OCI-LY7 (cell line): ENCODE measurements around the gene EID2B. TPM values are rescaled to one million over a fixed set of nuclear protein-coding genes. Genes with fewer than 3 reads are reported as not detected.

Experiments used
- BruUV-seq: library from RNA; stranded (reverse); fragments of 400-500 nt; replicated peaks from 2 replicates; lab custom pipeline; 2021; lab: Mats Ljungman, UMichigan
- CTCF ChIA-PET: fragments of 300-600 bp; sonication (Branson Sonifier 250); formaldehyde crosslinking; loops from one replicate; lab custom pipeline; 2022; ENCODE audit warnings: antibody characterized with exemption; ENCODE audit not compliant: unreplicated experiment; lab: Charles Lee
- POLR2A ChIA-PET: fragments of 300-600 bp; sonication (Branson Sonifier 250); formaldehyde crosslinking; loops from one replicate; lab custom pipeline; 2022; ENCODE audit warnings: antibody characterized with exemption; lab: Charles Lee
- DNase-seq: peaks from one replicate; pipeline ENCODE4 v3.0.0-alpha.2; 2015; ENCODE audit warnings: low spot score
- H2AFZ ChIP-seq: fragments of 200-600 bp; sonication (generic), shearing (Covaris generic); 2 replicates; pipeline ENCODE4 v1.6.1; 2014; ENCODE audit warnings: mild to moderate bottlenecking, antibody characterized with exemption, low read length, moderate library complexity
- H3K27ac ChIP-seq: fragments of 200-600 bp; sonication (generic); 2 replicates; pipeline ENCODE4 v1.5.1; 2014; ENCODE audit warnings: mixed run types, low read depth, mild to moderate bottlenecking, moderate library complexity, low read length, inconsistent platforms; ENCODE audit not compliant: poor library complexity, severe bottlenecking
- H3K36me3 ChIP-seq: fragments of 200-600 bp; sonication (generic); 2 replicates; pipeline ENCODE4 v1.6.1; 2014; ENCODE audit warnings: mild to moderate bottlenecking, antibody characterized with exemption, low read length, moderate library complexity, mixed read lengths; ENCODE audit not compliant: insufficient read depth
- H3K4me1 ChIP-seq: fragments of 200-600 bp; sonication (generic); 2 replicates; pipeline ENCODE4 v1.5.1; 2014; ENCODE audit warnings: mild to moderate bottlenecking, low read length; ENCODE audit not compliant: insufficient read depth, poor library complexity, severe bottlenecking
- H3K4me2 ChIP-seq: fragments of 200-600 bp; sonication (generic); 2 replicates; pipeline ENCODE4 v1.6.1; 2014; ENCODE audit warnings: mild to moderate bottlenecking, low read length
- H3K4me3 ChIP-seq: fragments of 200-600 bp; sonication (generic); 2 replicates; pipeline ENCODE4 v1.5.1; 2014; ENCODE audit warnings: mild to moderate bottlenecking, low read depth, low read length; ENCODE audit not compliant: poor library complexity, severe bottlenecking
- H3K79me2 ChIP-seq: fragments of 200-600 bp; sonication (generic); 2 replicates; pipeline ENCODE4 v1.6.1; 2016; ENCODE audit warnings: low read depth, mild to moderate bottlenecking, low read length, moderate library complexity, mixed read lengths; ENCODE audit not compliant: insufficient read depth
- H3K9me2 ChIP-seq: fragments of 200-600 bp; sonication (generic); 2 replicates; pipeline ENCODE4 v1.6.1; 2016; ENCODE audit warnings: mild to moderate bottlenecking, low read length, mixed read lengths; ENCODE audit not compliant: insufficient read depth
- H3K9me3 ChIP-seq: fragments of 200-600 bp; sonication (generic); 2 replicates; pipeline ENCODE4 v1.6.1; 2014; ENCODE audit warnings: mild to moderate bottlenecking, mixed run types, low read length, mixed read lengths
- H4K20me1 ChIP-seq: fragments of 200-600 bp; sonication (generic); 2 replicates; pipeline ENCODE4 v1.6.1; 2014; ENCODE audit warnings: mild to moderate bottlenecking, antibody characterized with exemption, low read length, moderate library complexity, mixed read lengths; ENCODE audit not compliant: insufficient read depth
- EZH2phosphoT487 ChIP-seq: fragments of 200-600 bp; sonication (generic); IDR thresholded peaks from 2 replicates; pipeline ENCODE4 v1.6.1; 2018; ENCODE audit warnings: low read depth, borderline replicate concordance, mild to moderate bottlenecking, mixed run types, antibody characterized with exemption, low read length, moderate library complexity, mixed read lengths
- intact Hi-C: fragments of 100-400 bp; cut with micrococcal nuclease; formaldehyde crosslinking; loops from one replicate; pipeline ENCODE4 v1.10.0; 2022; ENCODE audit not compliant: unreplicated experiment
- total RNA-seq, 2 experiments: library from RNA; depleted of rRNA in 1 of 2; stranded (reverse); fragments of >200 nt in 1 of 2; shearing (Covaris generic) in 1 of 2; gene quantifications; 2 replicates each; pipeline ENCODE4 v1.2.3, GENCODE V29; 2014 to 2022
- TF ChIP-seq, protein P1 (sequence below): fragments of 200-600 bp; sonication (generic); conservative IDR thresholded peaks from 2 replicates; pipeline ENCODE4 v1.5.1; 2014; ENCODE audit warnings: mild to moderate bottlenecking, antibody characterized with exemption, low read length, moderate library complexity, mixed read lengths

EID2B gene
- total RNA-seq, 2 experiments from 2014 or later: 8.8 to 13.9 TPM

DNA sequence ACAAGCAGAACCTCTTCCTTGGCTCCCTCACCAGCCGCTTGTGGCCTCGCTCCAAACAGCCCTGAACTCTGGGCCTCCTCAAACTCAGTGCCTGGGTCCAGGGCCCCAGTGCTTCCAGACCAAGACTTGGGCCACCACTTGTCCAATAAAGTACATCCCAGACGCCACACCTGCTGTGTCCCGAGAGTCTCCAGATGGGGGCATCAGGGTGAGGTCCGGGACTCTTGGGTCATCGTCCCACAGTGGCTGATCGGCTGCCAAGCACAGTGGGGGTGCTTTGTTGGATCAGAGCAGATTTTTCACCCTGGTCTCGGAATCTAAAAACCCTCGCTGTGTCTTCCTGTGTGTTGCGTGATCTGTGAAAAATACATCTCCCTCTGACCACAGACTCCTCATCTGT lies 42.9 kb downstream of the EID2B start:
- Histone ChIP-seq H3K79me2 (no peaks in the 10 kb centered on the region), H3K4me2 (no peak overlapping the region), H3K9me2 (no peaks in the 10 kb centered on the region), H3K4me1 (no peaks in the 10 kb centered on the region), H4K20me1 (no peaks in the 10 kb centered on the region), H3K27ac (no peak overlapping the region), H2AFZ (no peak overlapping the region), H3K4me3 (no peak overlapping the region), H3K9me3 (no peaks in the 10 kb centered on the region), H3K36me3 (peaks cover 69% of the 10 kb centered on the region)
- DNase-seq: no peak
- intact Hi-C loops: no loop called here
- ChIA-PET CTCF (no interaction called here), POLR2A (no interaction called here)
- BruUV-seq: no TSS peak
- TF ChIP-seq, protein P1, sequence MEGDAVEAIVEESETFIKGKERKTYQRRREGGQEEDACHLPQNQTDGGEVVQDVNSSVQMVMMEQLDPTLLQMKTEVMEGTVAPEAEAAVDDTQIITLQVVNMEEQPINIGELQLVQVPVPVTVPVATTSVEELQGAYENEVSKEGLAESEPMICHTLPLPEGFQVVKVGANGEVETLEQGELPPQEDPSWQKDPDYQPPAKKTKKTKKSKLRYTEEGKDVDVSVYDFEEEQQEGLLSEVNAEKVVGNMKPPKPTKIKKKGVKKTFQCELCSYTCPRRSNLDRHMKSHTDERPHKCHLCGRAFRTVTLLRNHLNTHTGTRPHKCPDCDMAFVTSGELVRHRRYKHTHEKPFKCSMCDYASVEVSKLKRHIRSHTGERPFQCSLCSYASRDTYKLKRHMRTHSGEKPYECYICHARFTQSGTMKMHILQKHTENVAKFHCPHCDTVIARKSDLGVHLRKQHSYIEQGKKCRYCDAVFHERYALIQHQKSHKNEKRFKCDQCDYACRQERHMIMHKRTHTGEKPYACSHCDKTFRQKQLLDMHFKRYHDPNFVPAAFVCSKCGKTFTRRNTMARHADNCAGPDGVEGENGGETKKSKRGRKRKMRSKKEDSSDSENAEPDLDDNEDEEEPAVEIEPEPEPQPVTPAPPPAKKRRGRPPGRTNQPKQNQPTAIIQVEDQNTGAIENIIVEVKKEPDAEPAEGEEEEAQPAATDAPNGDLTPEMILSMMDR: no peak
- no peak for TF ChIP-seq EZH2phosphoT487

DNA sequence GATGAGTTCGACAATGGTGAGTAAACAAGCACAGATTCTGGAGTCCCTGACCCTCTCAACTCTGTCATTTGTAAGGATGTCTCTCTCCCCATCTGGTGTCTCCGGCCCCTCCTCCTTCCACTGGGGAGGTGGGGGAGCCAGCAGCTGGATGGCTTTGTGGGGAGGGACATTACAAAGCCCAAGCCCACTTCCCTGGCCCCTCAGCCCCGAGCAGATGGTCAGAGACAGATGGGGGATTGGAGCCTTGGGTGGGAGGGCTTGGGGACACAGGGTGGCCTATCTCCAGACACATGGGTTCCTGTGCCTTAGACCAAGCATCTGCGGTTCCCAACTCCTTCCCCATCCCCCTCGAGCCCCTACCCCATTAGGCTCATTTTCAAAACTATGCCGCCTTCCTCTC lies 49.5 kb downstream of the EID2B start:
- TF ChIP-seq EZH2phosphoT487: no peak
- TF ChIP-seq, protein P1: no peak
- no peak overlapping the region for H3K27ac ChIP-seq
- peaks cover 17% of the 10 kb centered on the region for H3K4me1 ChIP-seq
- BruUV-seq: no TSS peak
- peaks cover 21% of the 10 kb centered on the region for H3K79me2 ChIP-seq
- POLR2A ChIA-PET: no interaction called here
- no peaks in the 10 kb centered on the region for H3K9me3 ChIP-seq
- no peak overlapping the region for H3K4me3 ChIP-seq
- no peak overlapping the region for H2AFZ ChIP-seq
- H3K36me3 ChIP-seq: peaks cover 53% of the 10 kb centered on the region
- DNase-seq: no peak
- no peaks in the 10 kb centered on the region for H3K9me2 ChIP-seq
- H4K20me1 ChIP-seq: no peaks in the 10 kb centered on the region
- H3K4me2 ChIP-seq: no peak overlapping the region
- intact Hi-C loops: no loop called here
- CTCF ChIA-PET: no interaction called here

DNA sequence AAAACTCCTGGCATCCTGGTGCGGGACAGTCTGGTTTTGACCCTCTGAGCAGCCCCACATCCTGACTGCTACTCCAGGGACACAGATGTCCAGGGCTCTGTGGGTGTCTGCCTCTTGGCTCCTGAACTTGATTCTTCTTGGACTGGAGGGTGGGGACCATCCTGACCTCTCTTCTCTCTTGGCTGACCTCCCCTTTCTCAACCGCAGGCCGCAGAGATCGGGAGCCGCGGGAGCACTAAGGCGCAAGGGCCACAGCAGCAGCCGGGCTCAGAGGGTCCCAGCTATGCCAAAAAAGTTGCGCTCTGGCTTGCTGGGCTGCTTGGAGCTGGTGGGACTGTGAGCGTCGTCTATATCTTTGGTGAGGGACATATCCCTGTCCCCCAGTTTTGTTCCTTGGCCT lies 51.0 kb downstream of the EID2B start:
- Histone ChIP-seq H4K20me1 (no peaks in the 10 kb centered on the region), H3K4me2 (peak overlapping the region; percentile 98), H3K79me2 (peaks cover 21% of the 10 kb centered on the region), H2AFZ (no peak overlapping the region), H3K27ac (peak overlapping the region; percentile 42), H3K9me2 (no peaks in the 10 kb centered on the region), H3K4me1 (peaks cover 17% of the 10 kb centered on the region), H3K4me3 (peak overlapping the region; percentile 91), H3K36me3 (peaks cover 47% of the 10 kb centered on the region), H3K9me3 (no peaks in the 10 kb centered on the region)
- POLR2A ChIA-PET: interaction anchor here (0.5 kb wide), 1 partner anchor 37 kb away, joined by 4 read pairs; no protein-coding TSS in a partner anchor
- TF ChIP-seq EZH2phosphoT487: no peak
- TF ChIP-seq, protein P1: no peak
- intact Hi-C loops: no loop called here
- CTCF ChIA-PET: interaction anchor here (0.7 kb wide), 1 partner anchor 19 kb away, joined by 3 read pairs; no protein-coding TSS in a partner anchor
- BruUV-seq: no TSS peak
- DNase-seq: no peak
